22Rv1 (cell line): ENCODE results near the gene WIZ.
A peak's percentile ranks its signal among the peaks of the same experiment; 100 is the strongest.

Experiments
- H3K27ac ChIP-seq: fragments of 450-650 bp; 2 replicates; pipeline ENCODE4 v1.5.1; 2017
- CTCF ChIP-seq: fragments of 450-650 bp; IDR thresholded peaks from 2 replicates; pipeline ENCODE4 v1.5.1; 2017; ENCODE audit warnings: mild to moderate bottlenecking
- ZFX ChIP-seq: fragments of 450-650 bp; IDR thresholded peaks from 2 replicates; pipeline ENCODE4 v1.6.1; 2017; ENCODE audit warnings: antibody characterized with exemption, borderline replicate concordance

Gene WIZ

GRCh38 chr19:15439821-15440641 lies 9.7 kb downstream of the WIZ start:
- no peak for TF ChIP-seq CTCF
- TF ChIP-seq ZFX = no peak
- no peak overlapping the region for H3K27ac ChIP-seq

- H3K27ac ChIP-seq = no peak overlapping the region
- TF ChIP-seq CTCF (no peak), ZFX (no peak)
Measured at GRCh38 chr19:15439078-15439799, 10.5 kb downstream of the WIZ start.

- H3K27ac ChIP-seq = no peak overlapping the region
- TF ChIP-seq ZFX (no peak), CTCF (no peak)
Measured at GRCh38 chr19:15438577-15438976, 11.2 kb downstream of the WIZ start.

GRCh38 chr19:15438124-15438496 lies 11.6 kb downstream of the WIZ start:
- TF ChIP-seq CTCF (no peak), ZFX (no peak)

GRCh38 chr19:15437355-15438123 lies 12.2 kb downstream of the WIZ start:
- no peak for TF ChIP-seq ZFX
- TF ChIP-seq CTCF = 0 out of 2 replicates have a peak, but pooled peaks have one; percentile 6
- H3K27ac ChIP-seq = no peak overlapping the region

More at GRCh38 chr19:15438124-15438496, 11.6 kb downstream of the WIZ start:
- H3K27ac ChIP-seq = no peak overlapping the region

GRCh38 chr19:15436826-15437110 lies 13.0 kb downstream of the WIZ start:
- TF ChIP-seq CTCF (no peak), ZFX (no peak)
- no peak overlapping the region for H3K27ac ChIP-seq
